NK-92 treated with Interleukin-12 subunit alpha and Interleukin-12 subunit beta, amount 100 ng/mL, for 24 hours (cell line): ENCODE data around the gene TMF1.

Source experiments
- DNase-seq: peaks from one replicate; lab custom pipeline; 2025; lab: John Stamatoyannopoulos, UW

The TMF1 gene

GRCh38 chr3:69079269-69080159, 27.4 kb upstream of the TMF1 start:
- DNase-seq, result no peak

- no peak for DNase-seq
Observed at GRCh38 chr3:69072928-69073327, 20.8 kb upstream of the TMF1 start.

GRCh38 chr3:69066121-69066520, 14.0 kb upstream of the TMF1 start:
- no peak for DNase-seq

GRCh38 chr3:69065318-69065964, 13.3 kb upstream of the TMF1 start:
- DNase-seq, result no peak

GRCh38 chr3:69063636-69064035, 11.5 kb upstream of the TMF1 start:
- DNase-seq, result no peak

GRCh38 chr3:69059688-69060087, 7.6 kb upstream of the TMF1 start:
- DNase-seq, result no peak

GRCh38 chr3:69058947-69059224, 6.8 kb upstream of the TMF1 start:
- no peak for DNase-seq

- no peak for DNase-seq
Observed at GRCh38 chr3:69058180-69058946, 6.2 kb upstream of the TMF1 start.

GRCh38 chr3:69052472-69052898, 352 bp upstream of the TMF1 start:
- no peak for DNase-seq

- DNase-seq, result no peak
Observed at GRCh38 chr3:69048990-69049389, 3.1 kb downstream of the TMF1 start.

- DNase-seq, result no peak
Observed at GRCh38 chr3:69044608-69045007, 7.5 kb downstream of the TMF1 start.

GRCh38 chr3:69033470-69033869, 18.7 kb downstream of the TMF1 start:
- DNase-seq, result no peak

GRCh38 chr3:69032737-69033136, 19.4 kb downstream of the TMF1 start:
- DNase-seq, result no peak

- DNase-seq, result no peak
Observed at GRCh38 chr3:69032142-69032541, 20.0 kb downstream of the TMF1 start.

GRCh38 chr3:69031635-69032034, 20.5 kb downstream of the TMF1 start:
- no peak for DNase-seq

- no peak for DNase-seq
Observed at GRCh38 chr3:69020857-69021256, 31.3 kb downstream of the TMF1 start.

GRCh38 chr3:69020424-69020823, 31.7 kb downstream of the TMF1 start:
- DNase-seq, result no peak

GRCh38 chr3:69016901-69017300, 35.2 kb downstream of the TMF1 start:
- no peak for DNase-seq

GRCh38 chr3:69016102-69016501, 36.0 kb downstream of the TMF1 start:
- no peak for DNase-seq

- DNase-seq, result no peak
Observed at GRCh38 chr3:69014022-69014580, 38.0 kb downstream of the TMF1 start.

- peak; percentile 57 for DNase-seq
Observed at GRCh38 chr3:69013253-69014021, 38.7 kb downstream of the TMF1 start, which contains the start of gene EOGT. Gene EOGT, minus strand, starts transcription at chr3:69013684. Its CDS starts 3,838 bp downstream, at chr3:69009846.

GRCh38 chr3:69012800-69013252, 39.3 kb downstream of the TMF1 start:
- no peak for DNase-seq
